VCaP (cell line): ENCODE results near the gene SF3A1.
"Not testable (repeated sequence)": the region's sequence is repeated elsewhere in the genome, so short reads cannot be mapped to it uniquely, and the experiment has no call there.

Experiments
- H3K27ac ChIP-seq: fragments of 450-650 bp; 2 replicates; pipeline ENCODE4 v1.5.1; 2017
- TF ChIP-seq, protein P1 (sequence below): fragments of 450-650 bp; conservative IDR thresholded peaks from 2 replicates; pipeline ENCODE4 v1.5.1; 2017; ENCODE audit warnings: mild to moderate bottlenecking, moderate library complexity

SF3A1 gene

GRCh38 chr22:30340911-30341685 lies 15.6 kb downstream of the SF3A1 start:
- TF ChIP-seq, protein P1, sequence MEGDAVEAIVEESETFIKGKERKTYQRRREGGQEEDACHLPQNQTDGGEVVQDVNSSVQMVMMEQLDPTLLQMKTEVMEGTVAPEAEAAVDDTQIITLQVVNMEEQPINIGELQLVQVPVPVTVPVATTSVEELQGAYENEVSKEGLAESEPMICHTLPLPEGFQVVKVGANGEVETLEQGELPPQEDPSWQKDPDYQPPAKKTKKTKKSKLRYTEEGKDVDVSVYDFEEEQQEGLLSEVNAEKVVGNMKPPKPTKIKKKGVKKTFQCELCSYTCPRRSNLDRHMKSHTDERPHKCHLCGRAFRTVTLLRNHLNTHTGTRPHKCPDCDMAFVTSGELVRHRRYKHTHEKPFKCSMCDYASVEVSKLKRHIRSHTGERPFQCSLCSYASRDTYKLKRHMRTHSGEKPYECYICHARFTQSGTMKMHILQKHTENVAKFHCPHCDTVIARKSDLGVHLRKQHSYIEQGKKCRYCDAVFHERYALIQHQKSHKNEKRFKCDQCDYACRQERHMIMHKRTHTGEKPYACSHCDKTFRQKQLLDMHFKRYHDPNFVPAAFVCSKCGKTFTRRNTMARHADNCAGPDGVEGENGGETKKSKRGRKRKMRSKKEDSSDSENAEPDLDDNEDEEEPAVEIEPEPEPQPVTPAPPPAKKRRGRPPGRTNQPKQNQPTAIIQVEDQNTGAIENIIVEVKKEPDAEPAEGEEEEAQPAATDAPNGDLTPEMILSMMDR, result no peak
- no peak overlapping the region for H3K27ac ChIP-seq

GRCh38 chr22:30338802-30339201 lies 17.9 kb downstream of the SF3A1 start:
- no peak overlapping the region for H3K27ac ChIP-seq
- TF ChIP-seq, protein P1, result no peak

DNA sequence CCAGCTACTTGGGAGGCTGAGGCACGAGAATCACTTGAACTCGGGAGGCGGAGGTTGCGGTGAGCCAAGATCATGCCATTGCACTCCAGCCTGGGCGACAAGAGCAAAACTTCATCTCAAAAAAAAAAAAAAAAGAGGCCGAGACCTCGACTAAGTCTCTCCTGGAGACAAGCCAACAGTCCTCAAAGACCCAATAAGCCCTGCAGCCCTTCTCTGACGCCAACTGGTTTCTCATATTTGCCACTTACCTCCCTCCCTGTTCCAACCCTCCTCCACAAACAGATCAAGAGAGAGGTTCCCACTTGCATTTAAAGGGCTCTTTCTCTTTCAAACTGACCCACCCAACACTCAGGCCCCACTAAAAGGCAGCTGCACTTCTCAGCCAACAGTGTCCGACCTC lies 18.4 kb downstream of the SF3A1 start:
- H3K27ac ChIP-seq, result not testable (repeated sequence)

DNA sequence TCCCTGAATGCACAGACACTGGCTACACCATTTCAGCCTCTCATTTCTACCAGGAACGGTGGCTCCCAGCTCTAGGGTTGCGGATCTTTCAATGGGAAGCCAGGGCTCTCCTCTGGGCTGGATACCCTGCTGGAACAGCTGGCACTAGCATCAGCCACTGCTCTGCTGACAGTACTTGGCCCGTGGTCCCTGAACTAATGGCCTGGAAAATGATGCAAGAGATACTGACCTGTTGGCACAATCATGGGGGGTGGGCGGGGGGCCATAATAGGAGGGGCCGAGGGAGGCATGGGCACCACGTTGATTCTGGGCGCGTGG lies 19.3 kb downstream of the SF3A1 start:
- TF ChIP-seq, protein P1, result no peak
- no peak overlapping the region for H3K27ac ChIP-seq

- TF ChIP-seq, protein P1, result no peak
- no peak overlapping the region for H3K27ac ChIP-seq
These were observed 19.8 kb downstream of the SF3A1 start for GRCh38 chr22:30336752-30337460.

- no peak overlapping the region for H3K27ac ChIP-seq
- TF ChIP-seq, protein P1, result no peak
These were observed 21.5 kb downstream of the SF3A1 start for GRCh38 chr22:30335236-30335635.

DNA sequence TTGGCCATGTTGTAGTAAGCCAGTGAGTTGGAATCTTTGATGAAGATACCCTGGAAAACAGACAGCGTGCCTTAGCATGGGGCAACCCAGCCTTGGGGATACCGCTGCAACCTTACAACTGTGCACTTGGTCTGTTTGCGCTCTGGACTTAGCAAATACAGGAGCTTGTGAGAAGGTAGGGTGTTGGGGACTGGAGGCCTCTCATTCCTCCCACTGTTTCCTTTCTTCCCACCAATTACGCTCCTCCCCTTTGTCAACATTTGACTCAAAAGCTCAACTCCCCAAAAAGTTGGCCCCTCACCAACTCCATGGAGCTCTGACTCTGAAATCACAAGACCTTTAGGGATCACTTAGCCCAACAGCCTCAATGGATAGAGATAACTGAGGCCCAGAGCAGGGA lies 22.0 kb downstream of the SF3A1 start:
- no peak overlapping the region for H3K27ac ChIP-seq
- TF ChIP-seq, protein P1, result no peak

GRCh38 chr22:30333707-30334087 lies 23.0 kb downstream of the SF3A1 start:
- TF ChIP-seq, protein P1, result no peak
- no peak overlapping the region for H3K27ac ChIP-seq
